ENCODE measurements around the gene FGD1.
"Not testable (repeated sequence)": the region's sequence is repeated elsewhere in the genome, so short reads cannot be mapped to it uniquely, and the experiment has no call there.

FGD1 gene

DNA sequence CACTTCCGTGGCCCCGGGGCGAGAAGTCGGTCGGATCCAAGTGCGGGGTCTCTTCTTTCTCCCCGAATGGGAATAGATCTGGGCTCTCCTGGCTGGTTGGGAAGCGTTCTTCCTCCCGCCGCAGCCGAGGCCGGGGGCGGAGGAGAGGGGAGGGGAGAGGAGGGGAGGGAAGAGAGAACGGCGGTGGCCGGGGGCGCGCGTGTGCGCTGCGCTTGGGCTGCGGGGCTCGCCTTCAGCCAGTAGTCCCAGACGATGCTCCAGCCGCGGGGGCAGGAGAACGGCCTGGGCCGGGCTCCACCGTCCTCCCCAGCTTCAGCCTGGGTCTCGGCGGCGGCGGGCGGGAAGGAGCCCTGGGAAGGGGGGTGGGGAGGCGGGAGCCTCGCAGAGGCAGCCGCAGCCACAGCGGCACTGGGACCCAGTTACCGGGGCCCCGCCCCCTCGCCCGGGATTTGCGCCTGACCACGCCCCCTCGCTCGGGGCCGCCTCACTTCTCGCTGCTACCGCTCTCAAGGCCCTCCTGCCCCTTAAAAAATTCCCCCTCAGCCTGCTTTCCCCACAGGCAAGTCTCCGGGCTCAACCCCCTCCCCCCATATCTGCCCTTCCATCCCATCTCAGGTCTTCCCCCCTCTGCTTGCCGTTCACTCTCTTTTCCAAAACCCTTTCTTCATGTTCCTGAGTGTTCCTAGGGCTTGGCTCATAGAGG lies at the start of gene FGD1:
FGD1 (minus strand) TSS at position 421 of the 703 bp plus-strand sequence. CDS start 802 bp downstream, outside the sequence.
- H4K20me1 ChIP-seq (ENCODE audit: control insufficient read depth, insufficient read depth, low read depth, low read length) = no peaks in the 10 kb centered on the region
- H3K27ac ChIP-seq (ENCODE audit: low read depth, low read length) = no peak within 1 kb of the TSS
- no peaks in the 10 kb centered on the region for H3K9me2 ChIP-seq (replicated peaks; ENCODE audit: control insufficient read depth, low read length)
- H3K4me1 ChIP-seq (ENCODE audit: control insufficient read depth, low read length) = no peaks in the 10 kb centered on the region
- H3K4me2 ChIP-seq (ENCODE audit: low read length) = peak within 1 kb of the TSS; percentile 58
- no peaks in the 10 kb centered on the region for H3K79me2 ChIP-seq (ENCODE audit: control insufficient read depth, low read length)
- no peaks in the 10 kb centered on the region for H3K9me3 ChIP-seq (ENCODE audit: control insufficient read depth, insufficient read depth, low read length)
- H3F3A ChIP-seq (ENCODE audit: control insufficient read depth, insufficient read depth) = no peaks in the 10 kb centered on the region
- H3K36me3 ChIP-seq (ENCODE audit: control insufficient read depth, low read length) = no peaks in the 10 kb centered on the region
- TF ChIP-seq, protein P1, sequence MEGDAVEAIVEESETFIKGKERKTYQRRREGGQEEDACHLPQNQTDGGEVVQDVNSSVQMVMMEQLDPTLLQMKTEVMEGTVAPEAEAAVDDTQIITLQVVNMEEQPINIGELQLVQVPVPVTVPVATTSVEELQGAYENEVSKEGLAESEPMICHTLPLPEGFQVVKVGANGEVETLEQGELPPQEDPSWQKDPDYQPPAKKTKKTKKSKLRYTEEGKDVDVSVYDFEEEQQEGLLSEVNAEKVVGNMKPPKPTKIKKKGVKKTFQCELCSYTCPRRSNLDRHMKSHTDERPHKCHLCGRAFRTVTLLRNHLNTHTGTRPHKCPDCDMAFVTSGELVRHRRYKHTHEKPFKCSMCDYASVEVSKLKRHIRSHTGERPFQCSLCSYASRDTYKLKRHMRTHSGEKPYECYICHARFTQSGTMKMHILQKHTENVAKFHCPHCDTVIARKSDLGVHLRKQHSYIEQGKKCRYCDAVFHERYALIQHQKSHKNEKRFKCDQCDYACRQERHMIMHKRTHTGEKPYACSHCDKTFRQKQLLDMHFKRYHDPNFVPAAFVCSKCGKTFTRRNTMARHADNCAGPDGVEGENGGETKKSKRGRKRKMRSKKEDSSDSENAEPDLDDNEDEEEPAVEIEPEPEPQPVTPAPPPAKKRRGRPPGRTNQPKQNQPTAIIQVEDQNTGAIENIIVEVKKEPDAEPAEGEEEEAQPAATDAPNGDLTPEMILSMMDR (IDR thresholded peaks at IDR 0.05; ENCODE audit: low read depth, low read length, poor library complexity, severe bottlenecking) = no peak
- TF ChIP-seq EZH2phosphoT487 (IDR thresholded peaks at IDR 0.05; ENCODE audit: borderline replicate concordance, low read length) = no peak
- H3K27me3 ChIP-seq (ENCODE audit: control insufficient read depth, low read length) = peaks cover 10% of the 10 kb centered on the region
- peak within 1 kb of the TSS; percentile 47 for H3K4me3 ChIP-seq (ENCODE audit: low read length)

DNA sequence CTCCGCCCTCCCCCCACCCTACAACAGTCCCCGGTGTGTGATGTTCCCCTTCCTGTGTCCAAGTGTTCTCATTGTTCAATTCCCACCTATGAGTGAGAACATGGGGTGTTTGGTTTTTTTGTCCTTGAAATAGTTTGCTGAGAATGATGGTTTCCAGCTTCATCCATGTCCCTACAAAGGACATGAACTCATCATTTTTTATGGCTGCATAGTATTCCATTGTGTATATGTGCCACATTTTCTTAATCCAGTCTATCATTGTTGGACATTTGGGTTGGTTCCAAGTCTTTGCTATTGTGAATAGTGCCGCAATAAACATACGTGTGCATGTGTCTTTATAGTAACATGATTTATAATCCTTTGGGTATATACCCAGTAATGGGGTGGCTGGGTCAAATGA lies 46.2 kb upstream of the FGD1 start:
- H3F3A ChIP-seq (ENCODE audit: control insufficient read depth, insufficient read depth); H3K4me2 ChIP-seq (ENCODE audit: low read length); H3K79me2 ChIP-seq (ENCODE audit: control insufficient read depth, low read length); H3K4me3 ChIP-seq (ENCODE audit: low read length); H4K20me1 ChIP-seq (ENCODE audit: control insufficient read depth, insufficient read depth, low read depth, low read length); H3K9me3 ChIP-seq (ENCODE audit: control insufficient read depth, insufficient read depth, low read length); H3K27me3 ChIP-seq (ENCODE audit: control insufficient read depth, low read length); H3K9me2 ChIP-seq (replicated peaks; ENCODE audit: control insufficient read depth, low read length); H3K27ac ChIP-seq (ENCODE audit: low read depth, low read length); H3K4me1 ChIP-seq (ENCODE audit: control insufficient read depth, low read length): not testable (repeated sequence)
- peaks cover 61% of the 10 kb centered on the region for H3K36me3 ChIP-seq (ENCODE audit: control insufficient read depth, low read length)

DNA sequence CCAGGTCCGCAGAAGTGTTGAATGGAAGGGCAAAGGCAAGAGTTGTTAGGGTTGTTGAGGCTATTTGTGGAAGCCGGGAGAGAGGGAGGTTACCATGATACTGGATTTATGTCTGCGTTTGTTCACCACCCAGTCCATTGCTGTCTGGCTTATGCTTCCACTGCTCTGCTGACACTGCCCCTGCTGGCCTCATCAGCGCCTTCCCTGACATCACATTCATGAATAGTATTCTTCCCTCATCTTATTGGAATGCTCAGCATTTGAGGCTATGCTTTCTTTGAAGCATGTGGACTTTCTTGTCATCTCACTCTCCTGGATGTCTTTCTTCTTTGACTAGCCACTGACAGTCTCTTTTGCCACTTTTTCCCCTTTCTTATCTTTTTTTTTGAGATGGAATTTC lies 44.3 kb upstream of the FGD1 start:
- Histone ChIP-seq H3K9me3 (ENCODE audit: control insufficient read depth, insufficient read depth, low read length) (no peaks in the 10 kb centered on the region), H3K9me2 (replicated peaks; ENCODE audit: control insufficient read depth, low read length) (no peaks in the 10 kb centered on the region), H3F3A (ENCODE audit: control insufficient read depth, insufficient read depth) (no peaks in the 10 kb centered on the region), H3K79me2 (ENCODE audit: control insufficient read depth, low read length) (peaks cover 25% of the 10 kb centered on the region), H3K27me3 (ENCODE audit: control insufficient read depth, low read length) (no peaks in the 10 kb centered on the region), H3K36me3 (ENCODE audit: control insufficient read depth, low read length) (peaks cover 64% of the 10 kb centered on the region), H3K4me2 (ENCODE audit: low read length) (no peak overlapping the region), H3K4me1 (ENCODE audit: control insufficient read depth, low read length) (no peaks in the 10 kb centered on the region), H4K20me1 (ENCODE audit: control insufficient read depth, insufficient read depth, low read depth, low read length) (no peaks in the 10 kb centered on the region), H3K4me3 (ENCODE audit: low read length) (no peak overlapping the region), H3K27ac (ENCODE audit: low read depth, low read length) (no peak overlapping the region)
- TF ChIP-seq, protein P1 (IDR thresholded peaks at IDR 0.05; ENCODE audit: low read depth, low read length, poor library complexity, severe bottlenecking) = no peak
- TF ChIP-seq EZH2phosphoT487 (IDR thresholded peaks at IDR 0.05; ENCODE audit: borderline replicate concordance, low read length) = no peak

DNA sequence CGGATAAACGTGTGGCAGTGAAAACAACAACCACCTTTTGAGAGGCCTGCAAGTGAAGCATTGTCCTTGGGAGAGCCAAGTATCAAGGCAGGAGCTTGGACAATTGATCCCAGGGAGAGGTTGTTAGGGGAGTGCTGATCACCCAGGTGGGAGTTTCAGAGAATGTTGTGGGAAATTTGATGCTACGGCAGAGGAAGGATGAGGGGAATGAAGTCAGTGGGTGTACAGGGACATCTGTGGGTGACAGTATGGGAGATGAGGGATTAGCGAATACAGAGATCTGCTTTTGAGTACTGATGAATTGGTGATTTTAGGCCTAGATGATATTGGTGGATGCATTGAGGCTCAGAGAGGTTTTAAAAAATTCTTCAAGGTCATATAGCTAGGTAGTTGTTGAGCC lies 38.2 kb upstream of the FGD1 start:
- Histone ChIP-seq H3K9me2 (replicated peaks; ENCODE audit: control insufficient read depth, low read length) (no peaks in the 10 kb centered on the region), H3K4me2 (ENCODE audit: low read length) (no peak overlapping the region; the same call in 1 of the 2 replicates), H3K27ac (ENCODE audit: low read depth, low read length) (no peak overlapping the region), H3K36me3 (ENCODE audit: control insufficient read depth, low read length) (peaks cover 70% of the 10 kb centered on the region), H3K9me3 (ENCODE audit: control insufficient read depth, insufficient read depth, low read length) (no peaks in the 10 kb centered on the region), H3K79me2 (ENCODE audit: control insufficient read depth, low read length) (peaks cover 76% of the 10 kb centered on the region), H3K4me3 (ENCODE audit: low read length) (no peak overlapping the region), H3K27me3 (ENCODE audit: control insufficient read depth, low read length) (no peaks in the 10 kb centered on the region), H4K20me1 (ENCODE audit: control insufficient read depth, insufficient read depth, low read depth, low read length) (no peaks in the 10 kb centered on the region), H3F3A (ENCODE audit: control insufficient read depth, insufficient read depth) (no peaks in the 10 kb centered on the region), H3K4me1 (ENCODE audit: control insufficient read depth, low read length) (peaks cover 30% of the 10 kb centered on the region)
- TF ChIP-seq, protein P1 (IDR thresholded peaks at IDR 0.05; ENCODE audit: low read depth, low read length, poor library complexity, severe bottlenecking) = no peak
- no peak for TF ChIP-seq EZH2phosphoT487 (IDR thresholded peaks at IDR 0.05; ENCODE audit: borderline replicate concordance, low read length)
